Measurements from ENCODE around the gene ZBTB7C.

ZBTB7C gene

DNA sequence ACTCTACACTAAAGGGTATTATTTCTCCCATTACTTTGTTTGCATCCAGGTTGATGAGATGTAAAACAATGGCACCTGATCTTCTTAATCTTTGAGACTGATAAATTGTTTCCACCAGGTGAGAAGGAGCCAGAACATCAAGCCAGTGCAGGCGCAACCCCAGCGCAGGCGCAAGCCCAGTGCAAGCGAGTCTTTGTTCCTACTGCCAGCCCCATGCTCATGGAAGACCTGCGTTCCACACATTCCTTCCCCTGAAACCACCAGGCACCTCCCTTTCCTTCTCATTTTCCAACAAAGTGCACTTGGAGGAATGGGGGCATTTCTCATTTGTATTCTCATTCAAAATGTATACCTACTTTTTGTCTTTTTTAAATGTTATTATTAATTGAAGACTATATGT, 290.0 kb downstream of the ZBTB7C start:
- no peak for DNase-seq (ENCODE audit: low read depth)
- no peak overlapping the region for H3K4me3 ChIP-seq (ENCODE audit: low read length)
- TF ChIP-seq, protein P1, sequence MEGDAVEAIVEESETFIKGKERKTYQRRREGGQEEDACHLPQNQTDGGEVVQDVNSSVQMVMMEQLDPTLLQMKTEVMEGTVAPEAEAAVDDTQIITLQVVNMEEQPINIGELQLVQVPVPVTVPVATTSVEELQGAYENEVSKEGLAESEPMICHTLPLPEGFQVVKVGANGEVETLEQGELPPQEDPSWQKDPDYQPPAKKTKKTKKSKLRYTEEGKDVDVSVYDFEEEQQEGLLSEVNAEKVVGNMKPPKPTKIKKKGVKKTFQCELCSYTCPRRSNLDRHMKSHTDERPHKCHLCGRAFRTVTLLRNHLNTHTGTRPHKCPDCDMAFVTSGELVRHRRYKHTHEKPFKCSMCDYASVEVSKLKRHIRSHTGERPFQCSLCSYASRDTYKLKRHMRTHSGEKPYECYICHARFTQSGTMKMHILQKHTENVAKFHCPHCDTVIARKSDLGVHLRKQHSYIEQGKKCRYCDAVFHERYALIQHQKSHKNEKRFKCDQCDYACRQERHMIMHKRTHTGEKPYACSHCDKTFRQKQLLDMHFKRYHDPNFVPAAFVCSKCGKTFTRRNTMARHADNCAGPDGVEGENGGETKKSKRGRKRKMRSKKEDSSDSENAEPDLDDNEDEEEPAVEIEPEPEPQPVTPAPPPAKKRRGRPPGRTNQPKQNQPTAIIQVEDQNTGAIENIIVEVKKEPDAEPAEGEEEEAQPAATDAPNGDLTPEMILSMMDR (conservative IDR thresholded peaks at IDR 0.05; ENCODE audit: low read length), result no peak

DNA sequence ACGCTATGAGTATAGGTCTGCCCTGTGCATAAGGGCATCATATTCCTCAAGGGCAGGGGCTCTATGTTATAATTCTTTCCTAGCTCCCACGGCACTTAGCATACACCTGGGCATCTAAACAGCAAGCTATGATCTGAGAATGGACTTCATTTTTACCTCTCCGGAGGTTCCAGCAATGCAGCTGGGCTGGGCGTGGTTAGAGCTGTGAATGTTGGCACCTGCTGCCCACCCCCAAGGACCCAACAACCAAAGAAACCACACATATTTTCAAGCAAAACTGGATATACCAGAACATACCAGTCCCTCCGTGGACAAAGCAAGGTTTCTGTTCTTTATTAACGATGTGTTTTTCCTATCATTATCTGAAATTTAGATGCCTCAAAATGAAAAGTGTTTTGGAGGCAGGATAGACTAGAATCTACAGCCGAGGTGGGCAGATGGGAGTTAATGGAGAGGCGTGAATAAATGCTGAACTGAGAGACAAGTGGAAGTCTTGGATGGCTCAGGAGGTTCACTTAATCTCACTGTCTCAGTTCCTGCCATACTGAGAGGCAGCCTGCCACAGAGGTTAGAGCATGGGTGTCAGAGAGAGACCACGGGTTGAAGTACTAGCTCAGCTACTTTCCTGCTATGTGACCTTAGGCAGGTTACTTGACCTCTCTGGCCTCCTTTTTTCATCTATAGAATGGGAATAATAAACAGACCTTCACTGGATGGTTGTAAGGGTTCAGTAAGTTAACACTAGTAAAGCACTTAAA, 292.1 kb downstream of the ZBTB7C start:
- TF ChIP-seq, protein P1 (conservative IDR thresholded peaks at IDR 0.05; ENCODE audit: low read length), result no peak
- no peak overlapping the region for H3K4me3 ChIP-seq (ENCODE audit: low read length)
- DNase-seq (ENCODE audit: low read depth), result no peak

DNA sequence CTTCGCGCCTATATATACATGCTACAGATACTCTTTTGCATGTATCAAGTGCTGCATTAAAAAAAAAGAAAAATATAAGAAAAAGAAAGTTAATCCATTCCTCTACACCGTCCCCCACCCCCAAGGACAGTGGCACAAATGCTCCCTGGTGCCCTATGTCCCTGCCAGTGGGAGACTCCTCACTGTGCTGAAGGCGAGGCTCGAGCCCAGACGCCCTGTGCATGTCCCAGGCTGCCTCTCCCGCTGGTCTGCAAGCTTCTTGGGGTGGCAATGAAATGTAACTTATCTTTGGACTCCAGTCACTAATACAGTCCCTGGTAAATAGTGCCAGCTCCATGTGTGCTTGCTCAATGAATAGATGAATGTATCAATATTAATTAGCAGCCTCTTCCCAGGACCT, 293.2 kb downstream of the ZBTB7C start:
- TF ChIP-seq, protein P1 (conservative IDR thresholded peaks at IDR 0.05; ENCODE audit: low read length), result no peak
- no peak for DNase-seq (ENCODE audit: low read depth)
- H3K4me3 ChIP-seq (ENCODE audit: low read length), result no peak overlapping the region

DNA sequence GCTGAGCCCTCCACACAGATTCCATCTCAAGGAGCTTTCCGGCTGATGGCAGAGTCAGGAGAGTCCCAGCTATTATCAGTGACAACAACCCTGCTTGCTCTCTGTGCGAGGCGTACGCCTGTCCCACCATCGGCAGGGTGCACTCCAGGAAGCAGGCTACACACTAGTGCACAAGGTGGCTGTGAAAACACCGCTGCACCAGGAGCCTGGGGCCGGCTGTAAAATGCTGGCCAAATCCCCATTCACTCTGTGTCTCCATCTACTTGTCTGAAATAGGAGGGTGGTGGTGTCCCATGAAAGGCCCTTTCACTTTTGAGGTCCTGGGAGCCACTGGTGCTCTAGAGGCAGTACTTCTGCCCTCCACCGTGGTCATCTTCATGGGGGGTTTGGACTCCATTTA, 295.5 kb downstream of the ZBTB7C start:
- no peak overlapping the region for H3K4me3 ChIP-seq (ENCODE audit: low read length)
- TF ChIP-seq, protein P1 (conservative IDR thresholded peaks at IDR 0.05; ENCODE audit: low read length), result no peak
- no peak for DNase-seq (ENCODE audit: low read depth)

DNA sequence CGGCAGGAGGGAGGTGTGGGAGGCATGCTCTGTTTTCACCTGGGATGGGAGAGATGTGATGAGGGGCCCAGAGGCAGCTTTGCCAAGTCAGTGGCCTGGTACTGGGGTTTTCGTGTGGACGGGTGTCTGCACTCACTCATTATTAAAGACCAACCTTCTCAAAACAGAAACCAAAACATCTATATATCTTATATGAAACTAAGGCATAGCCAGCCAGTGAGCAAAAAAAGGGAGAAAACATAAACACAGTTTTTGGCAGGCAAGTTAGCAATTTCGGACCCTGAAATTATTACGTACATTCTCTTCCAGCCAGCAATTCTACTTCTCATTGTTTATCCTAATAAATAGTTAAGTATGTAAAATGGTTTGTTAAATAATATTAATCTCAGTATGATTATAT, 297.6 kb downstream of the ZBTB7C start:
- no peak for DNase-seq (ENCODE audit: low read depth)
- TF ChIP-seq, protein P1 (conservative IDR thresholded peaks at IDR 0.05; ENCODE audit: low read length), result no peak
- H3K4me3 ChIP-seq (ENCODE audit: low read length), result no peak overlapping the region

DNA sequence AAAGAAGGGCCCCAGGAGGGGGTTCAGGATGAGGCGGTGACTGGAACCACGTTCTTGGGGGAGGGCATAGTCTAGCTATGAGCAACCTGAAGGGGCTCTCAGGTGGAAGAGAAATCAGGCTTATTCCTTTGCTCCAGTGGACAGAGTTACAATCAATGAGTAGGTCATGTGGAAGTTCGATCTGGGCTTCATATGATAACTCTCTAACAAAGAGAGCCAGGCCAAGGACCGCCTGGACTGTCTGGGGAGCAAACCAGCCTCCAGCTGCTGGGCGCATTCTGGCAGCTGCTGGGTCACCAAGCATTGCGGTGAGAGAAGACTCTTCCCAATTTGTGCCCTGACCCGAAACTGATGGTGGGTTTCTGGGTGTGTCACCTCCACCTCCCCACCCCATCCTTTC, 298.4 kb downstream of the ZBTB7C start:
- TF ChIP-seq, protein P1 (conservative IDR thresholded peaks at IDR 0.05; ENCODE audit: low read length), result no peak
- H3K4me3 ChIP-seq (ENCODE audit: low read length), result no peak overlapping the region
- no peak for DNase-seq (ENCODE audit: low read depth)

DNA sequence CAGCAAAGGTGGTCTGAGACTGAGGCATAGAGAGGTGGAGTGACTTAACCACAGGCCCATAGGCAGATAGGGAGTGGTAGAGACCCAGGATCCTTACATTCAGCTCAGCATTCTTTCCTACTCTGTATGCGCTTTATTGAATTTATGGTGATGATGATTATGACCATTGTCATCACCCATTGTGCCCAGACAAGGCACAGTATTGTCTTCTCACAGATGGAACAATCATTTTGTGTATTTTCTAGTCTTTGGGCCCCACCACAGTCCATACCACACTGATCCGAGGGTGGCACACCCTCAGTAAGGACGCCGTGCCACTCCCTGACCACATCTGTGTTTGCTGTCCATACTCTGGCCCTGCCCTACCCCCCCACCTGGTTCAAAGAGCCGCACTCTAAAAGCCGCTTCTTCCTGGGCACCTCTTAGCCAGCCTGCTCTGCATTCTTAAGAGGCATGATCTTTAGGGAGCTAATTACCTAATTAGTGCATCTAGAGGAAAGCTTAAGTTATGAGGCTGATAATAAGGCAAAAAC, 299.2 kb downstream of the ZBTB7C start:
- DNase-seq (ENCODE audit: low read depth), result no peak
- TF ChIP-seq, protein P1 (conservative IDR thresholded peaks at IDR 0.05; ENCODE audit: low read length), result no peak
- H3K4me3 ChIP-seq (ENCODE audit: low read length), result no peak overlapping the region

Measured in AG10803 (cell line).